Gastrocnemius medialis (tissue), 4 donors: ENCODE measurements around the gene SKAP2.

Experiments used
- POLR2A ChIP-seq, 2 donors: fragments of 450-650 bp; IDR thresholded peaks; one replicate each; pipeline ENCODE4 v1.6.1; 2017; ENCODE audit warnings: antibody characterized with exemption in 2 of 2, mild to moderate bottlenecking in 2 of 2, moderate library complexity in 2 of 2
- TF ChIP-seq, protein P1 (sequence below), 5 experiments: fragments of 450-650 bp in 3 of 5; fragments of 200-600 bp in 2 of 5; sonication (generic) in 2 of 5; IDR thresholded peaks in 4 of 5; conservative IDR thresholded peaks in 1 of 5; 1 replicate in 4 of 5; 2 replicates in 1 of 5; pipeline ENCODE4 v1.5.1; 2016 to 2019; ENCODE audit warnings: antibody characterized with exemption in 5 of 5, mild to moderate bottlenecking in 3 of 5, moderate library complexity in 3 of 5

DNA sequence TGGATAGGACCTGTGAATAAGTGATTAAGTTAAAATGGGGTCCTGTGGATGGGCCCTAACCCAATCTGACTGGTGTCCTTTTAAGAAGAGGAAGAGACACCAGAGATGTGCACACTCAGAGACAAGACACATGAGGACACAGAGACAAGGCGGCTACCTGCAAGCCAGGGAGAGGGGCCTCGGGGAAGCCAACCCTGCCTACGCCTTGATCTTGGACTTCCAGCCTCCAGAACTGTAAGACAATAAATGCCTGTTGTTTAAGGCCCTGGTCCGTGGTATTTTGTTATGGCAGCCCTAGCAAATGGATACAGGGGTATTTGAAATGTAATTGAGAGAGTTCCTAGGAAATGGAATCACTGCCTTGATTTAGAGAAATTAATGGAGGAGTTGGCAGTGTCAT is 225.3 kb downstream of the SKAP2 start:
- TF ChIP-seq, protein P1, sequence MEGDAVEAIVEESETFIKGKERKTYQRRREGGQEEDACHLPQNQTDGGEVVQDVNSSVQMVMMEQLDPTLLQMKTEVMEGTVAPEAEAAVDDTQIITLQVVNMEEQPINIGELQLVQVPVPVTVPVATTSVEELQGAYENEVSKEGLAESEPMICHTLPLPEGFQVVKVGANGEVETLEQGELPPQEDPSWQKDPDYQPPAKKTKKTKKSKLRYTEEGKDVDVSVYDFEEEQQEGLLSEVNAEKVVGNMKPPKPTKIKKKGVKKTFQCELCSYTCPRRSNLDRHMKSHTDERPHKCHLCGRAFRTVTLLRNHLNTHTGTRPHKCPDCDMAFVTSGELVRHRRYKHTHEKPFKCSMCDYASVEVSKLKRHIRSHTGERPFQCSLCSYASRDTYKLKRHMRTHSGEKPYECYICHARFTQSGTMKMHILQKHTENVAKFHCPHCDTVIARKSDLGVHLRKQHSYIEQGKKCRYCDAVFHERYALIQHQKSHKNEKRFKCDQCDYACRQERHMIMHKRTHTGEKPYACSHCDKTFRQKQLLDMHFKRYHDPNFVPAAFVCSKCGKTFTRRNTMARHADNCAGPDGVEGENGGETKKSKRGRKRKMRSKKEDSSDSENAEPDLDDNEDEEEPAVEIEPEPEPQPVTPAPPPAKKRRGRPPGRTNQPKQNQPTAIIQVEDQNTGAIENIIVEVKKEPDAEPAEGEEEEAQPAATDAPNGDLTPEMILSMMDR (IDR thresholded peaks at IDR 0.05 in 4 of 5, conservative IDR thresholded peaks at IDR 0.05 in 1 of 5), result no peak
- TF ChIP-seq POLR2A (IDR thresholded peaks at IDR 0.05), result no peak
